GM18873 (cell line): Measurements from ENCODE around the gene P2RY14.

Source experiments
- ATAC-seq: cut with Tn5 transposase; IDR thresholded peaks from one replicate; pipeline ENCODE4 v1.9.1; 2021; ENCODE audit warnings: mild to moderate bottlenecking, moderate library complexity, moderate number of reproducible peaks; ENCODE audit not compliant: unreplicated experiment, low FRiP score

The P2RY14 gene

DNA sequence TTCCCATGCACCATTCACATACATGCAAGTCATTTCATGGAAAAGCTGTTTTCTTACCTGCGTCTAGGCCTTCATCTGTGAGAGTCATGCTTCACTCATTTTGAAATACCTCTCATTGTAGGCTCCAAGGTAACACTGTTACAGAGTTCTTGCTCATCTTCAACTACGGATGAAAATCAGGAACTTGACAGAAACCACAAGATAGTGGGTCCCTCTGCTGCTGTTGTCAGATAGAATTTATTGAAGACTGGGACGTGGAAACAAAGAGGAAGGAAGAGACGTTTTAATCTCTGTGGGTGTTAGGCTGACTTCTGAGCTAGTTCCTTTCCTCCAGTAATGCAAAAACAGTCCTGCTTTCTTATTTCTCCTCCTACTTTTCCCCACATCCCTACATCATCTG, at the start of gene P2RY14:
P2RY14 (minus strand) TSS at position 313 of the 400 bp plus-strand sequence. CDS start 64,226 bp downstream, outside the sequence.
- ATAC-seq, result no peak

DNA sequence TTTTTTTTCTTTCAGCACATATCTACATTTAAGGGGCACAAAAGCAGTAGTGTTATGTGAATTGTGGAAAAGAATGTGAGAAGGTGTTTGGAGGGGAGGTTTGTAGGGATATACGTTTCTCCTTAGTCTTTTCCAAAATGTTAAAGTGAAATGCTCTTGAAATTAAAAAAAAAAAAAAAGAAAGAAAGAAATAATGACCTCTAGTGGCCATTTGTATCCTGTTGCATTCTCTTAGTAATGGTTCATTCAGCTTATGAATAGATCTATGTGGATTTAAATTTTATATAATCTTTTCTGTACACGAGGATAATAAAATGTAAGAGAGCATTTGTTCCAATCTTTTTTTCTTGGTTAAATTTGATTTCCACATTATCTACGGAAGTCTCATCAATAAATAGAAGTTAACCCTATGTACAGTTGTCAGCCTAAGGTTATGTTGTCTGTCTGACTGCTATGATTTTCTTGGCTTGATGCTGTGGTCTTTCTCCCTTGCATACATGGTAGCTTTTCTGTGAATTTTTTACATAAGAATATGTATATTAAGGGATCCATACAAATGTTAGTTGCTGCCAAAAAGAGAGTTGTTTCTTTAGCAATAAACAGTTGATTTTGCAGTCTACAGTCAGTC, 49.3 kb upstream of the P2RY14 start:
- ATAC-seq, result no peak

DNA sequence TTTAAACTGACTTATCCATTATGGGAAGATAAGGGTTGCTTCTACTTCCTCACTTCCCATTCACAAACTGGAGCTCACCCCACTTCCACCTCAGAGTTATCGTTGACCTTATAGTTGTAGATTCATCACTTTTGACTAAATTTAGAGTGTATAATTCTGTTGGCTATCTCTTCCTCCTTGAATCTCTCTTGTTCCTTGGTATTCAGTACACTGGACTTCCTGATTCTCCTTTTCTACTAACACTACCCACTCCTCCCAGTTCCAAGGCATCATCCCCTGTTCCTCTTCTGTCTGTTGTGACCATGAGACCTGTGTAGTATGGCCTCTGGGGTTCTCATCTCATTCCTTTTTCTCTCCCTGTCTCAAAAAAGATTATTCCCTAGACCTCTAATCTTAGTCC, 44.2 kb upstream of the P2RY14 start:
- ATAC-seq, result no peak

DNA sequence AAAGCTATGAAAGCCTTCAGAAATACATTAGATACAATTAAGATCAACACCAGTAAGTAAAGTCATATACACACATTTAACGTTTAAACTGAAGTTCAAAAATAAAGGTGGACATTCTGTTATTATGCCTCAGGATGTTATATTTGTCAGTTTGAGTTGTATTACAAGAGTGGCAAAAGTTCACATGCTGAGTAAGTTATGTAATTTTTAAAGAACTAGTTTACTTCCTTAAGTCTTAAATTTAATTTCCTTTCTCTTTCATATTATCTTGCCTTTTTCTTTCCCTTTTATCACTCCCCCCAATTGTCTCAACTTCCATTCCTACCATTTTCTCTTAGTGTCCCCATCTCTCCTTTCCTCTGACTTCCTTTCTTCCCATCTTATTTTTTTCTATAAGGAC, 43.2 kb upstream of the P2RY14 start:
- no peak for ATAC-seq

DNA sequence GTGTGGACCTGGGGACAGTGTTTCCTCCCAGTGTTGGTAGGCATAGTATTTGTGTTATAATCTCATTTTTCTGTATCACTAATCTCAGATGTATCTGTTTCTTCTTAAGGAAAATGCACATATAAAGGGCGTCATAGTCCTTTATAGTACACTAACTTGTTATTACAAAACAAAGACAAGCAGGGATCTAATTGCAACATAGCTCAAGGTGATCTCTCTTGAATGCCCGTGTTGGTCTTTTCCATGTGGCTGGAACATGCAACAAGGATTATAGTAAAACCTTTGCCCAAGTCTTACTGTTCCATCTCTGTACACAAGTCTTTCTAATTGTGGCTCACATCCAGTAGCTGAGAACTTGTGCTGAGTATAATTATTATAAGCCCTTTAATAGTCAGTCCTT, 41.8 kb upstream of the P2RY14 start:
- no peak for ATAC-seq

DNA sequence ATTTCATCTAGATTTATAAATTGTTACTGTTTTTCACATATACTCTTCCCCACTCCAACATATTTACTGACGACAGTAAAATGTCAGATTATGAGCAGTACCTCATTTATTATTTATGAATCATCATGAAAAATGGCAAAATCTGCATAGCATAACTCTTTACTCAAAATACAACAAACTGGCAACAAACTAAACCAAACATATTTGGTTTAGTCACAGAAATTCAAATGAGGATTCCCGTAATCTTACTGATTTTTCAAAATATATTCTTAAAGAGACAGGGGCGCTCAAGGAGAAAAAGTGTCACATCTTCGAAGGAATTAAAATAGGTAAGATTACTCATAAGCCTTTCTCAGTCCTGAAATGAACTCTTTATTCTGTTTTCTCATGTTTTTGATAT, 41.3 kb upstream of the P2RY14 start:
- ATAC-seq, result no peak

DNA sequence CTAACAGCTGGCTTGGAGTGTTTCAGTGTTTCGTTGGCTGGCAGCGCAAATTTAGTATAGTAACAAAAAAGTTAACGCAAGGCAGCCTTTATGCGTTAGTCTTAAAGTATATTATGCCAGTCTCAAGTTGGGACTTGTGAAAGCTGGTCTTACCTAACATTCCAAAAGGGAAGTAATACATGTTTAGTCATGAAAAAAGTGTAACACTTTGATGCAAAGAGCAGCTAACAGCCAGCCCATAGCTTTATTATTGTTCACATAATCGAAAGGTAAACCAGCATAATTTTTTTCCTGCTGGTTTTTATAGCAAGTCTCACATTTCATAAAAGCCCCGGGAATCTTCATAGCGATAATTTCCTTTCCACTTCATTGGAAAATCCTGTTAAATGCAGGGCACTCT, 40.6 kb upstream of the P2RY14 start:
- ATAC-seq, result no peak

DNA sequence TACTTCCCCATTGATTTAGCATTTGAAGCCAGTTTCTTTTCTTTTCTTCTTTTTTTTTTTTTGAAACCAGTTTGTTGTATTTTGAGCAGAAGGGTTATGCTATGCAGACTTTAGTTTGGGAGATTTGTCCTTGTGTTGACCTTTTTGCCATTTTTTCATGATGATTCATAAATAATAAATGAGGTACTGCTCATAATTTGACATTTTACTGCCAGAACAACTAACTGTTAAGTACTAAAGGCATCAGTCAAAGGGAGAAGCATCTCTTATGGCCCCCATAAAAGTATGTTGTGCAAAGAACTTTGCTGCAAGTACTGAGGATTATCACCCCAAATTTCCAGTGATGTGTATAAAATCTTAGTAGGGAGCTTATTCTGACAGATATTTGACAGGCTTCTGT, 40.0 kb upstream of the P2RY14 start:
- ATAC-seq, result no peak

DNA sequence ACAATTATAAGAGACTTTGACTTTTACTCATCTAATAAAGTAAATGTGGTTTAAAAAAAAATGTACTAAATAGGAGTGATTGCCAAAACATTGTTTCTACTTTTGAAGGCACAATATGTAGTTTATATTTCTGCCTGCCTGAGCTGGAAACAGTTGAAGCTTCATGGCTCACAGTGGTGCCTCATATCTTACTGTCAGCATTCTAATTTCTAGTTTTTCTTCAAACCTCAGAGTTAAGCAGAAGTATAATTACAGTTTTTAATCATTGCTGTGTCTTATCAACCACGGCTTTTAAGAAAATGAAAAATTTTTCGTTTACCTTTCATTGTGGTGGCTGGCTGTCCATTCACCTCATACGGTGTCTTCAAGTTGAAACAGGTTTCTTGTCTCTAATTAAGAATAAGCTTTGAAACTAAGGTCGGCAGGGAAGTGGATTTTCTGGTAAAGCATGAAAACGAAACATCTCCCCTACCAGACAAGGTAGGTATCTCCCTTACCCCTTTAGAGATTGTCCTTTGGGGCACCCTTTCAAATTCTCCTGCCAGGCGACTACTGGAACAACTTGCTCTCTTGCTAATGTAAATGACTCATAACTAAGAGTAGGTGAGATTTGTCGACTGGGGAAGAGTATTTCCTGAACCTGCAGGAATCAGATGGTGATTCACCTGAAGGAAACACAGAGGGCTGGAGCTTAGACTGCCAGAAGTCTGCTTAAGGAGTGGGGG, 38.1 kb upstream of the P2RY14 start, which contains the start of gene GPR87:
GPR87 (minus strand) TSS at position 554 of the 725 bp plus-strand sequence. CDS start 16,720 bp downstream, outside the sequence.
- ATAC-seq, result no peak

DNA sequence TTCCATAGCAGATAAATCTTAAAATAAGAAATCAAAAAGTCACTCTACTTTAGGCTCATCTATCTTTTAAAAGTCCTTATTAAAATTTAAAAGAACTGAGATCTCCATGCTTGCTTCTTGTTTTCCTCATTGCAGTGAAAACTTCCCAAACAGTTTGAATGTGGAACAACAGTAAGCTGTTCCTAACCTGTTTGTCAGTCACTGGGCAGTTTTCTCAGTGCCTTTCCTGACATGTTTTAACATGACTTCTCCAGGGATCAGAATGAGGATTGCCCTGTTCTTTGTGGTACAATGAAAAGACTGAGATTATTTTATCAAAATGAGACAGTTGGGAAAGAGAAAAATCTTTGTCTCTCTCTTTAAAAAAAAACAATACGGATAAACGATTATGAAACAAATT, 37.5 kb upstream of the P2RY14 start:
- no peak for ATAC-seq

DNA sequence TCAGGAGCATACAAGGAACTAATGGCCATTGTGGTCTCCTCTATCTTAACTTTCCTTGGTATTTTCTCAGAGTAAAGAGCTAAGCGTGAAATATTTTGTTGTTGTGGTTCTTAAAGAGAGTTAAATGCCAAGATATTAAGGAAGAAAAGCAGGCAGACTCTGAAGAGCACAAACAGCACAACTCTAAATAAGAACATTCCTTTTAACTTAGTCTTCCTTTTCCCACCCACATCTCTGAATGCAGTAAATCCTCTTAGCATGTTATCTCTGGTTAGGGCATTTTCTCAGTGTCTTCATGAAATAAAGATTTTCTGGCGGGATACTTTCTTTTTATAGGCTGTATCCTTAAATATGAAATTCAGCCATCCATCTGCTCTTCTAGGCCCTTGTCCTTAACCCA, 36.8 kb upstream of the P2RY14 start:
- ATAC-seq, result no peak

DNA sequence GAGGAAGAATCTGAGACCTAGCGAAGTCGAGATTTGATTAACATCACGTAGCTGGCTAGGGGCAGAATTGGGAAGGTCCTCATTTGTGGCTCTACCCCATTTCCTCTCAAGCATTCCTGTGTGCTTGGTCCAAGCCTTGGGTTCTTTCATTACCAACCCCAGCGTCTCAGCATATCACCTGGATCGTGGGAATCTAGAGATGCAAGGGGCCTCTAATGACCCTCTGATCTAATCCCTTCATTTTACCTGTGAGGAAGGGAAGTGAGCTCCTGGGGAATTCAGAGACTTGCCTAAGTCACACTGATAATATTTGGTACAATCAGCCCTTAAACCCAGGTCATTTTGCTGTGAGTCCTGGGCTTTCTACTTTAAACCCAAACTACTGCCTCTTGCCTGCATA, 36.3 kb upstream of the P2RY14 start:
- no peak for ATAC-seq

DNA sequence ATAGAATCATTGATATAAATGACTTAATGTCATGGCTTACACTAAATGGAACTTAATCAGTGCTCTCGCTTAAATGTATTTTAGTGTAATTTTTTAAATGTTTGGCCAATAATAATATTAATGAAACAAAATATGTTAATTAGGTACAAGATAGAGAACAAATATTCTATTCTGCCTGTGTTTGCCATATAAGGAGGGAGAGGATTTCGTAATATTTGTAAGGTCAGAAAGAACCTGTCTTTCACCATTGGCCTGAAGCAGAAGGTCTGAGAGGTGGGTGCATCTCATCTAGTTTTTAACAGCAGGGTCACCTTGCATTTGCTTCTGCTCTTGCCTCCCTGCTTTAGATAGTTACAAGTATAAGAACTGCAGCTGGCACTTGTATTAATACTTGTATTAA, 35.8 kb upstream of the P2RY14 start:
- ATAC-seq, result no peak

DNA sequence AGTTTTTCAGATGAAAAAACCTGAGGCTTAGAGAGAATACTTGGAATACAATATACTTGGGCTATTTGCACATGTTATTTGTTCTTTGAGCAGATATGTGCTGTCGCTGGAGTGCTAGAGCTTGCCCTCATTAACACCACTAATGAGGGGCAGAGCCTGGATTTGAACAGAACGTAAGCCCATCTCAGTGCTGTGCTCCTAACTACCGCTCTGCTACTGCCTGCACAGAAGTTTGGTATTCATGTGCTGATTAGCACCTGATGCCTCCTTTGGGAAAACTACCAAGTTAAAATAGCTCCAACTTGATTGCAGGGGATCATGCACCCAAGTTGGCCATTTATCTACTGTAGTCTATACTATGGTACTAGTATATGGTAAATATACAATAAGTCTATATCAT, 34.6 kb upstream of the P2RY14 start:
- ATAC-seq, result no peak

DNA sequence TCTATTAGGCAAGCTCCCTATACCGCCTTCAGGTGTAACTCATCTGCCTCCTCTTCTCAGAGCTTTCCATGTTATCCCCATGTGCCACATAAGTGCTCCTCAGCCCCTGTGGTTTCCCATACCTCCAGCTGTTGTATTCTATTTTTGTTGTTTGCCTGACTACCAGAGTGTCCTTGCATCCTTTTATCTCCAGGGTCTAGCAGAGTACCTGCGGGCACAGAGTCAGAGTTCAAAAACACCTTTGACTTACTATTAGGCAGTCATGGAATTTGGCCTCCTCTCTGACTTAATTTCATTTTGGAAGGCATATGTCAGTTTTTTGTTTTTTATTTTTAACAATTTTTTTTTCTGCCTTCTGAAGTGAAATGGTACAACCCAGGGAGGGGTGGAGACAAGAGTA, 31.2 kb upstream of the P2RY14 start:
- no peak for ATAC-seq

DNA sequence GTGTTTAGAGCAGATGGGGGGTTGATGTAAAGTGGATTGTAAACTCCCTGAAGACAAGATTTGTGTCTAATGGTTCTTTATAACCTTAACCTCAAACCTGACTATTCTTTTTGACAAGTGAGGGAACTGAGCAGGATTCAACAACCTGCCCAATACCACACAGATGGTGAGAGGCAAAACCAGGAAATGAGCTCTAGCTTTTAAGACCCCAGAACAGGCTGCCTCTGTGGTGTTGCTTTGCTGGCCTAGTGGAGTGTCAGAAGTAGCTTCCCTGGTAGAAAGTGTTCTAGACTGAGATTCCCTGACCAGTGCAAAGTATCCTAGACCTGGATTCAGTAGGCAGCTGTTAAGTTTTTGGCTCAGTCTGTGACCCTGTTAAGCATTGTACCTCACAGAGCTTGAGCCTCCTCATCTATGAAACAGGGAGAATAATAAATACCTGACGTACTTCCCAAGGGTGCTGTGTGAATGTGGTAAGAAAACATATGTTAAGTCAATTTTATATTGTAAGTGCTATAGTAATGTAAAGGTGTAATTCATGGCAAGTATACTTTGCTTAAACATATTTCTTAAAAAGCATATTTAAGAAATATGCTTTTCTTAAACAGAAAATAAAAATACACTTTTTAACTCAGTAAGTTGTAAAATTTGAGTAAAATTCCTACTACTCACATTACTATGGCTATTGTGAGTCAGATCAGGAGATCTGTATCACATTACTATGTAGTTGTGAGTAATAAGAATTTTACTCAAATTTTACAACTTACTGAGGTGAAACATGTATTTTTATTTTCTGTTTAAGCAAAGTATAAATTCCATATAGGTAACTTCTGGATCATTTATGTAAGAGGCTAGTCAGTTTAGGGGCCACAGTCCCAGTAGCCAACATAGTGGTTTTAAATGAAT, 29.5 kb upstream of the P2RY14 start:
- no peak for ATAC-seq

DNA sequence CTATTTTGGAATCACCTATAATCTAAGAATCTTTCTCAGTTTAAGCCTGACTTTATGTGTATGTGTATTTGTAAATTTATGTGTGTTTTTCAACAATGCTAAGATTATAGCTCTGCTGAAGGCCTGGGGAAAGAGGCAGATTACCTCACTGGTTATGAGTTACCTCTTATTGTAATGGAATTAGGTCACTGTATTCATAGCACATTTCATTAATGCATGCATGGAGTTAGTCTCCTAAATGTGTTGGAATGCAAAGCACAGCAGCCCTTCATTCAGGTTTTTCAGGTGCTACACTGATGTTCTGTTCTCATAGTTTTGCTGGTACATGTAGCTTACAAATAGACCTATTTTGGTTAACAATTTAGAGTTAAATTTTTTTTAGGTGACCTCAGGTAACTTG, 28.8 kb upstream of the P2RY14 start:
- ATAC-seq, result no peak

DNA sequence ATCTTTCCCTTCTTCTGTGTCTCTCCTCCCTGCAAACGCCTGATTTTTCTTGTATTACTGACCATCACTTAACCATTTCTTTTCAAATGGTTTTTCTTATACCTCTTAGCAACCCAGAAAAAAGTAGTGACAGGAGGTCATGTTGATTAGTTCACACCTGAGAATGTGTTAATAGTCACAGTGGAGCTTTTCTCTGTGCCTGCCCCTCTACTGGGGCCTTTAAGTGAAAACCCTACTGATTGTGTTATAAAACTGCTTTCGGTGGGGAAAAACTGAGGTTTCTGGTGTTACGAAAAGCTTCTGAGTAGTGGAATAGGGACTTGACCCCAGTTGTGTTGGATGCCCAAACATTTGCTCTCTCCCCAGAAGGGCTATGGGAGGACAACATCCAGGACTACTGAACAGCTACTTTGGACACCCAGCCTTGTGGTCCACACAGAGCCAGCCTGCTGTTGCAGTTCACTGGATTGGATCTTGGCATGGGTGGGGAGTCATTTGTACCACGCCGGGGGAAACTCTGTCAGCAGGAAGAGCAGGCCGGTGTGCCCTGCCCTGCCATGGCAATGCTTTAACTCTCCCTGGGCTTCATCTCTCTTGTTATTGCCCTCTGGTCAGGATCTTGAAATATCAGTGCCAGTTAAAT, 27.9 kb upstream of the P2RY14 start:
- ATAC-seq, result no peak

DNA sequence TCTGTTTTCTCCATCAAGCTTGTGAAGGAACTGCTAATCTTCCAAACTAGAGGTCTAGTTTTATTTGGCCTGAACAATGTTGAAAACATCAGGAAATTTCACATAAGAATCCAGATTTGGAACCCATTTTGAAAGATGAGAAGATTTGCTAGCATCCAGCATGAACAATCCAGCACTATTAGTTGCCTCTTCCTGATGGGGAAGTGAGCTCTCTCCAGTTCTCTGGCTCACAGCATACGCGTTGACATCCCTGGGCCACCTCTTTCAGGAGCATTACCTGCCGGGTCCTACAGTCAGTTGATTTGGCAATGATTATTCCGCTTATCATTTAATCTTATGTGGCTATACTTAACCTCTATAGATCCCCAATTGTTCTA, 27.4 kb upstream of the P2RY14 start:
- ATAC-seq, result no peak

DNA sequence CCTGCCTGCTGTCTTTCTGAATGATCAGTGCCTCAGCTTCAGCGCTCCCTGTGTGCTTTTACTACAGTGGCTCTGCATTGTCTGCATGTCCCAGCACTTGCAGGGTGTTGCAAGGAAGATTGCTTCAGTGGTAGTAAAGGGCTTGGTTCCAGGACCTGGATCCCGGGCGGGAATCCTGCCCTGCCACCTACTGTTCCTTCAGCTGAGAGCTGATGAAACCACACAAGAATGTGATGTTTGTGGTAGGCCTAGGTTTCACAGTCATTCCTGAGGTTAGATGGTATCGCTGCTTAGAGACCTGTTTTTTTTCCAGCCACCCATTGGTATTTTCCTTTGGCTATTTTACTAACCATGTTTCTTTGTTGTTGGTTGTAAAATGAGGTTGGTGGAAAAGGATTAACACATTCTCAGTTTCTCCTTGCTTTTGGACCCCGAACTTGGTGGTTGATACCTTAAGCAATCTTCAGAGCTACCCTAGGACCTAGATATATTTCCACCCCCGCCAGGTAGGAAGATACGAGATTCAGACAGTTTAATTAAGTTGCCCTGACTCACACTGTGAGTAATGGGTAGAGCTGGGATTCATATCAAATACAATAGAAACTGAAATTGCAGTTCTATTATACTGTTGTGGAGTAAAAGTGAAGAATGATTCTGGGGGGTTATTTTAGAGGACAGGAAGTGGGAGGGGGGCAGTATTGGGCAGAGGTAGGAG, 26.9 kb upstream of the P2RY14 start:
- no peak for ATAC-seq
